HAP-1 (cell line): Measurements from ENCODE around the gene MB21D2.
"Not testable (repeated sequence)": the region's sequence is repeated elsewhere in the genome, so short reads cannot be mapped to it uniquely, and the experiment has no call there.

ENCODE experiments used
- DNase-seq, 2 experiments: peaks; one replicate each; pipeline ENCODE4 v3.0.0-alpha.2; 2016 to 2020; ENCODE audit warnings: low spot score in 2 of 2
- H3K27me3 ChIP-seq: fragments of 250-450 bp; sonication (Bioruptor Pico); 2 replicates; pipeline ENCODE4 v1.5.1; 2020; ENCODE audit warnings: low read depth, mild to moderate bottlenecking, moderate library complexity
- H3K36me3 ChIP-seq: fragments of 250-450 bp; sonication (Bioruptor Pico); replicated peaks from 2 replicates; pipeline ENCODE4 v1.5.1; 2020; ENCODE audit warnings: mild to moderate bottlenecking
- H3K4me1 ChIP-seq: fragments of 250-450 bp; sonication (Bioruptor Pico); 2 replicates; pipeline ENCODE4 v1.5.1; 2020; ENCODE audit warnings: mild to moderate bottlenecking
- H3K4me3 ChIP-seq: fragments of 250-450 bp; sonication (Bioruptor Pico); 2 replicates; pipeline ENCODE4 v1.5.1; 2020; ENCODE audit warnings: mild to moderate bottlenecking, moderate library complexity
- H3K9me3 ChIP-seq: fragments of 250-450 bp; sonication (Bioruptor Pico); 2 replicates; pipeline ENCODE4 v1.5.1; 2020; ENCODE audit warnings: mild to moderate bottlenecking, moderate library complexity
- in situ Hi-C: fragments of 300-500 bp; cut with MboI; formaldehyde crosslinking; loops from 3 replicates; pipeline ENCODE4 v1.14.3; 2020; ENCODE audit warnings: low sequenced_read_pairs, inconsistent platforms, mixed read lengths

The MB21D2 gene, protein sequence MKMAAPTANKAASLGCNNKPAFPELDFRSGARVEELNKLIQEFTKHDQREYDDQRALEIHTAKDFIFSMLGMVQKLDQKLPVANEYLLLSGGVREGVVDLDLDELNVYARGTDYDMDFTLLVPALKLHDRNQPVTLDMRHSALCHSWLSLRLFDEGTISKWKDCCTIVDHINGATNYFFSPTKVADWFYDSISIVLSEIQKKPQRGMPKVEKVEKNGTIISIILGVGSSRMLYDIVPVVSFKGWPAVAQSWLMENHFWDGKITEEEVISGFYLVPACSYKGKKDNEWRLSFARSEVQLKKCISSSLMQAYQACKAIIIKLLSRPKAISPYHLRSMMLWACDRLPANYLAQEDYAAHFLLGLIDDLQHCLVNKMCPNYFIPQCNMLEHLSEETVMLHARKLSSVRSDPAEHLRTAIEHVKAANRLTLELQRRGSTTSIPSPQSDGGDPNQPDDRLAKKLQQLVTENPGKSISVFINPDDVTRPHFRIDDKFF

DNA sequence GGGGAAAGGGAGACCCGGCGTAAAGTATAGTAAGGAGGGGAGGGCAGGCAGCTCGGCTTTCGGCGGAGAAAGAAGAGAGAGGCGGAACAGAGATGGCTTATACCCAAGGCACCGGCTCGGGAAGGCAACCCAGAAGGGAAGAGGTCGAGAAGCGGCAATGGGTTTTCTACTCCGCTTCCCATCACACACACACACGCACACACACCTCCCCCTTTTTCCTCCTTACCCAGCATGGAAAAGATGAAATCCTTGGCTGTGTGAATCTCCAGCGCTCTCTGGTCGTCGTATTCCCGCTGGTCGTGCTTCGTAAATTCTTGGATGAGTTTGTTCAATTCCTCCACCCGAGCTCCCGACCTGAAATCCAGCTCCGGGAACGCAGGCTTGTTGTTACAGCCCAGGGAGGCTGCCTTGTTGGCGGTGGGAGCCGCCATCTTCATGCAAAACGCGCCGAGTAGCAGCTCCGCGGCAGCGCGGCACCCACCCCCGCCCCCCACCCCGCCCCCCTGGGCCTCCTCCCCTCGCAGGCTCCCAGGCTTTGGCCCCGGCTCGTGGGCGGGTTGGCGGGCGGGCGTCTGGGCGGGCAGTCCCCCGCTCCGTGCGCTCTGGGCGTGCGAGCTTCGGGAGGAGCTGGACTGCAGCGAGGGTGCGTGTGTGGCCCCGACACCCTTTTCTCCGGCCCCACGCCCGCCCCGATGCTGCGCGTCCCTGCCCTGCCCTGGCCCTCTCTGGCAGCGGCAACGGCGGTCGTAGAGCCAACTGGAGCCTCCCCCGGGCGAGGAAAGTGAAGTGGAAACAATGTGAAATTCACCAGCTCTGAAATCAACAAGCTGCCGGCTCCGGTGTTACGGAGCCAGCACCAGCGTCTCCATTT lies at the start of gene MB21D2:
Gene MB21D2 (minus strand): TSS at position 453 of the 871 bp plus-strand sequence. CDS start 16 bp downstream, at position 437.
- peaks cover 33% of the 10 kb centered on the region for H3K4me1 ChIP-seq
- peak; percentile 75 to 87 for DNase-seq
- no peaks in the 10 kb centered on the region for H3K27me3 ChIP-seq
- in situ Hi-C loops = no loop called here
- H3K36me3 ChIP-seq = no peaks in the 10 kb centered on the region
- peak within 1 kb of the TSS; percentile 91 for H3K4me3 ChIP-seq
- no peaks in the 10 kb centered on the region for H3K9me3 ChIP-seq

DNA sequence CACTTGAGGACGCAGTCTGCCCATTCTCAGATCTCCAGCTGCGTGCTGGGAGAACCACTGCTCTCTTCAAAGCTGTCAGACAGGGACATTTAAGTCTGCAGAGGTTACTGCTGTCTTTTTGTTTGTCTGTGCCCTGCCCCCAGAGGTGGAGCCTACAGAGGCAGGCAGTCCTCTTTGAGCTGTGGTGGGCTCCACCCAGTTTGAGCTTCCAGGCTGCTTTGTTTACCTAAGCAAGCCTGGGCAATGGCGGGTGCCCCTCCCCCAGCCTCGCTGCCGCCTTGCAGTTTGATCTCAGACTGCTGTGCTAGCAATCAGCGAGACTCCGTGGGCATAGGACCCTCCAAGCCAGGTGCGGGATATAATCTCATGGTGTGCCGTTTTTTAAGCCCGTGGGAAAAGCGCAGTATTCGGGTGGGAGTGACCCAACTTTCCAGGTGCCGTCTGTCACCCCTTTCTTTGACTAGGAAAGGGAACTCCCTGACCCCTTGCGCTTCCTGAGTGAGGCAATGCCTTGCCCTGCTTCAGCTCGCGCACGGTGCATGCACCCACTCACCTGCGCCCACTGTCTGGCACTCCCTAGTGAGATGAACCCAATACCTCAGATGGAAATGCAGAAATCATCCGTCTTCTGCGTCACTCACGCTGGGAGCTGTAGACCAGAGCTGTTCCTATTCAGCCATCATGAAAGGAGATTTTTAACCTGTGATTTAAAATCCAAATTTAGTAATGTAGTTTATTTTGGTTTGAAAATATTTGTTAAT lies 47.5 kb upstream of the MB21D2 start:
- DNase-seq = peak in 1 of 2 experiments; percentile 35
- in situ Hi-C loops, H3K9me3 ChIP-seq, H3K36me3 ChIP-seq, H3K27me3 ChIP-seq, H3K4me1 ChIP-seq, H3K4me3 ChIP-seq: not testable (repeated sequence)

DNA sequence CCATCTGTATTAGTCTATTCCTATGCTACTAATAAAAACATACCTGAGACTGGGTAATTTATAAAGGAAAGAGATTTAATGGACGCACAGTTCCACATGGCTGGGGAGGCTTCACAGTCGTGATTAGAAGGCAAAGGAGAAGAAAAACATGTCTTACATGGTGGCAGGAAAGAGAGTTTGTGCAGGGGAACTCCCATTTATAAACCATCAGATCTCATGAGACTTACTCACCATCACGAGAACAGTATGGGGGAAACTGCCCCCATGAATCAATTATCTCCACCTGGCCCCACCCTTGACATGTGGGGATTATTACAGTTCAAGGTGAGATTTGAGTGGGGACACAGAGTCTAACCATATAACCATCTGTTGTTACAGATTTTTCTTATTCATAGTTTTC lies 42.1 kb upstream of the MB21D2 start:
- Histone ChIP-seq H3K4me3 (no peak overlapping the region), H3K36me3 (no peaks in the 10 kb centered on the region), H3K9me3 (no peaks in the 10 kb centered on the region), H3K4me1 (no peaks in the 10 kb centered on the region), H3K27me3 (no peaks in the 10 kb centered on the region)
- no peak for DNase-seq
- in situ Hi-C loops = no loop called here

DNA sequence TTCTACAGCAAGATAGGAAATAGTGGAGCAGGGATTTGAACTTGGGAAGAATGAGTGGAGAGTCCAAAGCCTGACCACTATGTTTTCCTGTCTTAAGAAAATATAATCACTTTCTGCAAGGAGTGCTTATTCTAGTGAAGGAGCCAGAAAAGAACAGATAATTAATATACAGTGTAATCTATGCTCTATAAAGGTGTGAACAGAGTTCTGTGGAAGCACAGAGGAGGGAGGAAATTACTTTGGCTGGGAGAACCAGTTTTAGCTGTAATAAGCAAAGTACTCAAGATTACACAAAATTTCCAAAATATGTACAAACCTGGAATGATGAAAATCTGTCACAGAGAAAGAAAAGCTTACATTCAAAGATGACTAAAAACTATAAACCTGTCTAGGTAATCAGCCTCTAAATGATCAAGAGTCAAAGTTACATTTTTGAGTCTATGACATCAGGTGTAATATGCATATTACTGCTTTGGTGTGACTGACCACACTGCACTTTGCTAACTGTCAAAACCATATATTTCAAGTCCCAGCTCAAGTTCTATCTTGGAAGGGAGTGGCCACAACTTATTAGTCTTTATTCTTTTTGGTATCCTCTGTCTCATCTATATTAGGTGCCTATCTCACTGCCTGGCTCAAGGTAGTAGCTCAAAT lies 40.7 kb upstream of the MB21D2 start:
- no peak for DNase-seq
- Histone ChIP-seq H3K9me3 (no peaks in the 10 kb centered on the region), H3K4me1 (no peaks in the 10 kb centered on the region), H3K36me3 (no peaks in the 10 kb centered on the region), H3K27me3 (no peaks in the 10 kb centered on the region), H3K4me3 (no peak overlapping the region)
- in situ Hi-C loops = no loop called here

DNA sequence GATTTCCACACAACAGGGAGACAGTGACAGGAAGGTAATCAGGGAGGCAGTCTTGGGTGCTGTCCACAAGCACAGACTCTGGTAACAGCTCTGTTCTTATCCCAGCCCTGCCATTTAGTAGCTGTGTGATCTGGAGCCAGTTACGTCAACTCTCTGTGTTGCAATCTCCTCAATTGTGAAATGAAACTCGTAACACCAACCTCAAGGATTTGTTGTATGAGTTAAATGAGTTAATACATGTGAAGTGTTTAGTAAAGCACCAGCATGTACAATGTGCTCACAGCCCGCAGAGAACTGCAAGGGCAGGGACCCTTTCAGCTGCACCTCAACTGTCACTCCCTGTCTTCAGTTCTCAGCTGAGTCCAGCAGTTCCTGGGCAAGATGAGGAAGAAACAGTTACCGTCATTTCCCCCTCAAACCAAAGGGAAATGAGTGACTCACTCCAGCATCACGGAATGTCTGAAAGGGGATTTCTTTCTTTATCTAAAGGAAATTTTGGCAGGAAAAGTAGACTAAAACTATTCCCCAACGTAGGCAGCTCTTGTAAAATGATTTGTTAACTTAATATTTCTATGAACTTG lies 39.9 kb upstream of the MB21D2 start:
- in situ Hi-C loops = no loop called here
- no peak for DNase-seq
- H3K4me1 ChIP-seq = no peaks in the 10 kb centered on the region
- H3K36me3 ChIP-seq = no peaks in the 10 kb centered on the region
- H3K9me3 ChIP-seq = no peaks in the 10 kb centered on the region
- H3K27me3 ChIP-seq = no peaks in the 10 kb centered on the region
- H3K4me3 ChIP-seq = no peak overlapping the region

DNA sequence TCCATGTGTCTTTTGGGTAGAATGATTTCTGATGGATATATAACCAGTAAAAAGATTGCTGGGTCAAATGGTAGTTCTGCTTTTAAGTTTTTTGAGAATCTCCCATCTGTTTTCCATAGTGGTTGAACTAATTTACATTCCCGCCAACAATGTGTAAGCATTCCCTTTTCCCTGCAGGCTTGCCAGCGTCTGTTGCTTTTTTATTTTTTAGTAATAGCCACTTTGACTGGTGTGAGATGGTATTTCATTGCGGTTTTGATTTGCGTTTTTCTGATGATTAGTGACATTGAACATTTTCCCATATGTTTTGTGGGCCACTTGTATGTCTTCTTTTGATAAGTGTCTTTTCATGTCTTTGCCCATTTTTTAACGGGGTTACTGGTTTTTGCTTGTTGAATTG lies 36.3 kb upstream of the MB21D2 start:
- DNase-seq = no peak
- H3K4me1 ChIP-seq = peaks cover 4% of the 10 kb centered on the region; the same call in 1 of the 2 replicates
- no peak overlapping the region for H3K4me3 ChIP-seq
- no peaks in the 10 kb centered on the region for H3K36me3 ChIP-seq
- in situ Hi-C loops = no loop called here
- H3K27me3 ChIP-seq = no peaks in the 10 kb centered on the region
- no peaks in the 10 kb centered on the region for H3K9me3 ChIP-seq

DNA sequence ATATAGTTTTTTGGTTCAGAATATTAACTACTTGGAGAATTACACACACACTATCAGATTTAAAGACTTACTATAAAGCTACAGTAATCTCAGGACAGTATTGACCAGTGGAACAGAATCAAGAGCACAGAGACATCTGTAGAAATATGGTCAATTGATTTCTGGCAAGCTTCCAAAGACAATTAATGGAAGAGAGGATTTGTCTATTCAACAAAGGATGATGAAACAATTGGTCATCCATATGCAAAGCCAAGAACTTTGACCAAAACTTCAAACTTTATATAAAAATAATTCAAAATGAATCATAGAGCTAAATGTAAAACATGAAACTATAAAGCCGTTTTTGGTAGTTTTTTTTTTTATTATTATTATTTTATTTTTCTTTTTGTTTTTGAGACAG lies 29.8 kb upstream of the MB21D2 start:
- in situ Hi-C loops = no loop called here
- Histone ChIP-seq H3K9me3 (no peaks in the 10 kb centered on the region), H3K4me1 (peaks cover 4% of the 10 kb centered on the region; the same call in 1 of the 2 replicates), H3K36me3 (no peaks in the 10 kb centered on the region), H3K27me3 (no peaks in the 10 kb centered on the region), H3K4me3 (no peak overlapping the region)
- DNase-seq = no peak

DNA sequence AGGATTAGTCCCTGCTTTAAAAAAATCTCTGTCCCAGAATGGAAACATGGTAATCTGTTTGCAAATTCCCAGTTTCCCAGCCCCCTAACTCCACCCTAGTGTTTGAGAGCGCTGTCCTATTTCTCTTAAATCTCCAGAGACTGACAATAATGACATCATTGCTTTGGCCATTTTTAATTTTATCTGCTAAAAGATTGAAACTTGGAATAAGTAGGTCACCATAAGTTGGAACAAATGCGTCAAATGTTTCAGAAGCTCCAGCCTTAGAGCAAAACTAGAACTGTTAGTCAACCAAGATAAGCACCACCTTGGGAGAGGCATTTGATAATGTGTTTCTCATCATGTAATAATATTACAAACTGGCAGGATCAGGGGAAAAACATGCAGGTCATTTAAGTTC lies 25.7 kb upstream of the MB21D2 start:
- in situ Hi-C loops = no loop called here

DNA sequence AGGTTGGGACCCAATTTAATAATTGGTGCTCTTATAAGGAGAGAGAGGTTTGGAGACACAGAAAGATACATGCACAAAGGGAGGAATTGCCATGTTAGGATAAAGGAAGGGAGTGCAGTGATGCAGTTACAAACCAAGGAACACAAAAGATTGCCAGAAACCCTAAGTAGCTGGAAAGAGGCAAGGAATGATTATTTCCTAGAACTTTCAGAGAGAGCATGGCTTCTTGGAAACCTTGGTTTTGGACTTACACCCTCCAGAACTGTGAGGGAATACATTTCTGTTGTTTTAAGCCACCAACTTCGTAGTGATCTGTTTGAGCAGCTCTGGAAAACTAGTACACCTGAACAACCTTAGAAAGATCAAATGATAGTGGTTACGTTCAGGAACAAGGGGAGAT lies 25.0 kb upstream of the MB21D2 start:
- H3K36me3 ChIP-seq = no peaks in the 10 kb centered on the region
- peaks cover 15% of the 10 kb centered on the region for H3K4me1 ChIP-seq
- no peak for DNase-seq
- H3K9me3 ChIP-seq = no peaks in the 10 kb centered on the region
- in situ Hi-C loops = no loop called here
- no peaks in the 10 kb centered on the region for H3K27me3 ChIP-seq
- no peak overlapping the region for H3K4me3 ChIP-seq

More for the DNA sequence above, 25.7 kb upstream of the MB21D2 start:
- Histone ChIP-seq H3K27me3 (no peaks in the 10 kb centered on the region), H3K4me1 (peaks cover 15% of the 10 kb centered on the region), H3K36me3 (no peaks in the 10 kb centered on the region), H3K9me3 (no peaks in the 10 kb centered on the region), H3K4me3 (no peak overlapping the region)
- DNase-seq = no peak

DNA sequence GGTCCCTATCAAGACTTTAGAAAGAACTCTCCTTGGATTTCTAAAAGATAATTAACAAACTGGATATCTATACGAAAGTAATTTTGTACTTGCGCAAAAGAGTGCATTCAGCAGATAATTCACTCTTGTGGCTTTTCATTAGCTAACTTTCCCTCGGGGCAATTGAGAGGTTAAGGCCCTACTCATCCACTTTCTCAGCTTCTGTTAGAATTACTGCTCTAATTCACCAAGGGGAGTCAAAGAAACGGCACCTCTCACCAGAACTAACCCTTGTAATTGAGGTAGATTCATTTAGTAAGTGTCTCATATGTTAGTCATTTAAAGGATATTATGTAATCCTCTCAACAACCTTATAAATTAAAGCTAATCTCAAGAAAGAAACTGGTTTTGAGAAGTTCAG lies 22.5 kb upstream of the MB21D2 start:
- peak in 1 of 2 experiments; percentile 31 for DNase-seq
- no peaks in the 10 kb centered on the region for H3K9me3 ChIP-seq
- H3K36me3 ChIP-seq = no peaks in the 10 kb centered on the region
- in situ Hi-C loops = no loop called here
- no peak overlapping the region for H3K4me3 ChIP-seq
- peaks cover 15% of the 10 kb centered on the region for H3K4me1 ChIP-seq
- no peaks in the 10 kb centered on the region for H3K27me3 ChIP-seq

DNA sequence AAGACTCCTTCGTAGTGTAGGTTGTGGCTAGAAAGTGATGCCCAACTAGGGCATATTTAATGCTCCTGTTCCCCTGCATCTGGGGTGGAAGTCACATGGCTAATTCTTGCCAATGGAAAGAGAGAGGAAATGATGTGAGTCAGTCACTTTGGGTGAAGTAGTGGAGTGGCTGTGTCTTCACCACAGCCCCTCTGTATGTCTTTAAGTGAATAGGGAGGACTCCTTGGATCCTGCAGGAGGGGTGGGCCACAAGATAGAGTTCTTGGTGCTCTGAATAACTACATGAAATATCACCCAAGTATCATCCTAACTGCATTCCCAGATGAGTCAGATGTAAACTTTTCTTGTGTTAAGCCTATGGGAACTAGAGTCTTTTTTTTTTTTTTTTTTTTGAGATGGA lies 17.8 kb upstream of the MB21D2 start:
- Histone ChIP-seq H3K9me3 (no peaks in the 10 kb centered on the region), H3K4me1 (peaks cover 6% of the 10 kb centered on the region), H3K4me3 (no peak overlapping the region), H3K27me3 (no peaks in the 10 kb centered on the region), H3K36me3 (no peaks in the 10 kb centered on the region)
- no peak for DNase-seq
- in situ Hi-C loops = no loop called here

DNA sequence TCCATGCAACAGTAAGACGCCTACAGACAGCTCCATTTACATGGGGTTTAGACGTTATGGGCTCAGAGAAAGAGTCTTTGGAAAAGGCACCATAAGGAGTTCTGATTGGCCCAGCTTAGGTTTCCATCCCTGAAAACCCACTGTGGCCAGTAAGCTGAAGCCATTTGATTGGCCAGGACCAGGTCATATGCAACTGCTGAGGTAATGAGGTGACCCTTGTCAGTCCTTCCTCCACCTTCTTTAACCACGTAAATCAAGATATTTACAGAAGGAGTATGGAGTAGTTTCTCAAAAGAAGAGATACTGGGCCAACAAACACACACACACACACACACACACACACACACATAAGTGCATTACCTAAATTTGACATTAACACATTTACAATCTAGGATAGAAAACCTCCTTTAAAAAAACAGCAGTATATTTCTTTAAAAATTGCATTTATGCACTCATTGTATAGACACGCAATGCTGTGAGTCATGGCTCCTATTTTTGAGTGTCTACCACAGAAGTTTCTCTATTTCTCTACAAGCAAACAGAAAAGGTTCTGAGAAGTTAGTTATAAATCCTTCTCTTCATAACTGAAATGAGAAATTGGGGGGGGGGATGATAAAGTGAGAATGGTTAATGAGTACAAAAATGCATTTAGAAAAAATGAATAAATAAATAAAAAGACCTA lies 16.3 kb upstream of the MB21D2 start:
- DNase-seq = no peak
- H3K27me3 ChIP-seq = no peaks in the 10 kb centered on the region
- H3K4me1 ChIP-seq = peaks cover 5% of the 10 kb centered on the region; the same call in 1 of the 2 replicates
- no peaks in the 10 kb centered on the region for H3K36me3 ChIP-seq
- in situ Hi-C loops = no loop called here
- H3K9me3 ChIP-seq = no peaks in the 10 kb centered on the region
- H3K4me3 ChIP-seq = no peak overlapping the region
